Choroid plexus epithelial cell (primary cell): ENCODE data around the gene ROPN1L.

Experiments
- DNase-seq: peaks from one replicate; pipeline ENCODE4 v3.0.0-alpha.2; 2010; ENCODE audit warnings: low read depth
- H3K4me3 ChIP-seq: 2 replicates; pipeline ENCODE4 v1.5.1; 2011; ENCODE audit warnings: low read depth, mild to moderate bottlenecking, control low read depth, low read length, moderate library complexity
- CTCF ChIP-seq: conservative IDR thresholded peaks from 2 replicates; pipeline ENCODE4 v1.5.1; 2011; ENCODE audit warnings: low read depth, mild to moderate bottlenecking, control low read depth, inconsistent platforms, low read length, moderate library complexity

The ROPN1L gene

GRCh38 chr5:10457682-10458574 is 16.2 kb downstream of the ROPN1L start:
- peak; percentile 25 for TF ChIP-seq CTCF
- DNase-seq = no peak
- H3K4me3 ChIP-seq = no peak overlapping the region

- no peak overlapping the region for H3K4me3 ChIP-seq
- DNase-seq = no peak
- no peak for TF ChIP-seq CTCF
These were observed 17.7 kb downstream of the ROPN1L start for GRCh38 chr5:10459080-10460055.

GRCh38 chr5:10460252-10460906 is 18.7 kb downstream of the ROPN1L start:
- H3K4me3 ChIP-seq = no peak overlapping the region
- no peak for DNase-seq
- no peak for TF ChIP-seq CTCF

- H3K4me3 ChIP-seq = no peak overlapping the region
- DNase-seq = no peak
- no peak for TF ChIP-seq CTCF
These were observed 19.4 kb downstream of the ROPN1L start for GRCh38 chr5:10461041-10461440.

- DNase-seq = no peak
- TF ChIP-seq CTCF = no peak
- no peak overlapping the region for H3K4me3 ChIP-seq
These were observed 20.4 kb downstream of the ROPN1L start for GRCh38 chr5:10461904-10462555.

- H3K4me3 ChIP-seq = no peak overlapping the region
- TF ChIP-seq CTCF = no peak
- DNase-seq = no peak
These were observed 21.9 kb downstream of the ROPN1L start for GRCh38 chr5:10463566-10463965.
